HepG2 (cell line): ENCODE results near the gene NPC1. TPM values are rescaled to one million over a fixed set of nuclear protein-coding genes. Genes with fewer than 3 reads are reported as not detected.

ENCODE experiments used
- ARID2 ChIP-seq: sonication (generic); formaldehyde crosslinking; IDR thresholded peaks from 2 replicates; pipeline ENCODE4 v1.8.1; 2022; ENCODE audit warnings: mild to moderate bottlenecking, missing genetic modification reagents, borderline replicate concordance
- ERF ChIP-seq: IDR thresholded peaks from 2 replicates; pipeline ENCODE4 v1.6.1; 2018; ENCODE audit warnings: missing biosample characterization, missing genetic modification reagents
- EZH2 ChIP-seq: conservative IDR thresholded peaks from 2 replicates; pipeline ENCODE4 v1.6.1; 2012; ENCODE audit warnings: mild to moderate bottlenecking, low read depth, low read length, moderate library complexity
- GABPA ChIP-seq, 2 experiments: IDR thresholded peaks; 2 replicates each; pipeline ENCODE4 v1.6.1; 2011 to 2016; ENCODE audit warnings: low read depth in 2 of 2, low read length in 1 of 2, missing biosample characterization in 1 of 2, missing genetic modification characterization in 1 of 2
- GZF1 ChIP-seq: sonication (generic); formaldehyde crosslinking; IDR thresholded peaks from 2 replicates; pipeline ENCODE4 v1.5.1; 2020; ENCODE audit warnings: mild to moderate bottlenecking, missing genetic modification reagents
- KMT2A ChIP-seq: sonication (generic); formaldehyde crosslinking; IDR thresholded peaks from 2 replicates; pipeline ENCODE4 v1.4.0; 2020; ENCODE audit warnings: missing genetic modification reagents
- MED8 ChIP-seq: sonication (generic); formaldehyde crosslinking; IDR thresholded peaks from 2 replicates; pipeline ENCODE4 v1.8.1; 2023; ENCODE audit warnings: mild to moderate bottlenecking, missing genetic modification reagents; ENCODE audit not compliant: insufficient replicate concordance
- NR0B2 ChIP-seq: sonication (generic); formaldehyde crosslinking; IDR thresholded peaks from 2 replicates; pipeline ENCODE4 v1.4.0; 2020; ENCODE audit warnings: mild to moderate bottlenecking, missing genetic modification reagents
- SNRNP70 ChIP-seq: fragments of 200-400 bp; formaldehyde crosslinking; IDR thresholded peaks from 2 replicates; pipeline ENCODE4 v1.6.1; 2017; ENCODE audit warnings: mild to moderate bottlenecking, low read depth, low read length, moderate library complexity
- SP1 ChIP-seq, 2 experiments: fragments of 450-650 bp in 1 of 2; sonication (generic) in 1 of 2; formaldehyde crosslinking in 1 of 2; IDR thresholded peaks; 2 replicates each; pipeline versions ENCODE4 v1.4.0 to v1.6.1; 2016 to 2020; ENCODE audit warnings: missing genetic modification reagents in 1 of 2
- THAP11 ChIP-seq: IDR thresholded peaks from 2 replicates; pipeline ENCODE4 v1.6.1; 2016; ENCODE audit warnings: missing biosample characterization, missing genetic modification reagents
- TSC22D2 ChIP-seq: sonication (generic); formaldehyde crosslinking; IDR thresholded peaks from 2 replicates; pipeline ENCODE4 v1.5.1; 2020; ENCODE audit warnings: missing genetic modification reagents, mild to moderate bottlenecking, borderline replicate concordance
- ZNF253 ChIP-seq: sonication (generic); formaldehyde crosslinking; IDR thresholded peaks from 2 replicates; pipeline ENCODE4 v1.8.0; 2022; ENCODE audit warnings: mild to moderate bottlenecking, missing genetic modification reagents, borderline replicate concordance
- ZNF264 ChIP-seq: sonication (generic); formaldehyde crosslinking; IDR thresholded peaks from 2 replicates; pipeline ENCODE4 v1.4.0; 2020; ENCODE audit warnings: missing genetic modification reagents
- ZNF343 ChIP-seq: sonication (generic); formaldehyde crosslinking; IDR thresholded peaks from 2 replicates; pipeline ENCODE4 v1.4.0; 2020; ENCODE audit warnings: mild to moderate bottlenecking, missing genetic modification reagents
- ZNF367 ChIP-seq: sonication (generic); formaldehyde crosslinking; IDR thresholded peaks from 2 replicates; pipeline ENCODE4 v1.4.0; 2020; ENCODE audit warnings: missing genetic modification reagents, borderline replicate concordance
- ZNF790 ChIP-seq: sonication (generic); formaldehyde crosslinking; IDR thresholded peaks from 2 replicates; pipeline ENCODE4 v1.8.0; 2022; ENCODE audit warnings: missing genetic modification reagents, mild to moderate bottlenecking, borderline replicate concordance
- polyA plus RNA-seq, 8 experiments: library from polyadenylated mRNA; depleted of rRNA in 3 of 8; stranded (reverse) in 7 of 8; unstranded in 1 of 8; fragments of >200 nt; fragmentation: Illumina TruSeq in 4 of 8; extraction: Trizol in 4 of 8; gene quantifications; 2 replicates each; pipeline versions ENCODE4 v1.2.1 to v1.2.3, GENCODE V29; 2011 to 2016; ENCODE audit warnings: low read depth in 4 of 8, missing spikeins in 1 of 8, mixed read lengths in 1 of 8; ENCODE audit not compliant: insufficient read depth in 1 of 8
- total RNA-seq, 5 experiments: library from RNA; depleted of rRNA; stranded (reverse); fragments of >200 nt; fragmentation: Illumina TruSeq; extraction: Trizol; gene quantifications; 2 replicates each; pipeline ENCODE4 v1.2.3, GENCODE V29; 2016; ENCODE audit warnings: low read depth in 1 of 5
- TF ChIP-seq, protein P1 (sequence below): sonication (generic); formaldehyde crosslinking; IDR thresholded peaks from 2 replicates; pipeline ENCODE4 v1.9.0; 2021; ENCODE audit warnings: missing genetic modification reagents, mild to moderate bottlenecking, borderline replicate concordance
- TF ChIP-seq, protein P2 (sequence below): sonication (generic); formaldehyde crosslinking; IDR thresholded peaks from 2 replicates; pipeline ENCODE4 v1.4.0; 2020; ENCODE audit warnings: mild to moderate bottlenecking, missing genetic modification reagents

Gene NPC1
- total and polyA plus RNA-seq, 2 of the 13 experiments (the other 11 are each of a cell fraction or from before 2014, with no cell fraction given), result 46.5 to 114 TPM

DNA sequence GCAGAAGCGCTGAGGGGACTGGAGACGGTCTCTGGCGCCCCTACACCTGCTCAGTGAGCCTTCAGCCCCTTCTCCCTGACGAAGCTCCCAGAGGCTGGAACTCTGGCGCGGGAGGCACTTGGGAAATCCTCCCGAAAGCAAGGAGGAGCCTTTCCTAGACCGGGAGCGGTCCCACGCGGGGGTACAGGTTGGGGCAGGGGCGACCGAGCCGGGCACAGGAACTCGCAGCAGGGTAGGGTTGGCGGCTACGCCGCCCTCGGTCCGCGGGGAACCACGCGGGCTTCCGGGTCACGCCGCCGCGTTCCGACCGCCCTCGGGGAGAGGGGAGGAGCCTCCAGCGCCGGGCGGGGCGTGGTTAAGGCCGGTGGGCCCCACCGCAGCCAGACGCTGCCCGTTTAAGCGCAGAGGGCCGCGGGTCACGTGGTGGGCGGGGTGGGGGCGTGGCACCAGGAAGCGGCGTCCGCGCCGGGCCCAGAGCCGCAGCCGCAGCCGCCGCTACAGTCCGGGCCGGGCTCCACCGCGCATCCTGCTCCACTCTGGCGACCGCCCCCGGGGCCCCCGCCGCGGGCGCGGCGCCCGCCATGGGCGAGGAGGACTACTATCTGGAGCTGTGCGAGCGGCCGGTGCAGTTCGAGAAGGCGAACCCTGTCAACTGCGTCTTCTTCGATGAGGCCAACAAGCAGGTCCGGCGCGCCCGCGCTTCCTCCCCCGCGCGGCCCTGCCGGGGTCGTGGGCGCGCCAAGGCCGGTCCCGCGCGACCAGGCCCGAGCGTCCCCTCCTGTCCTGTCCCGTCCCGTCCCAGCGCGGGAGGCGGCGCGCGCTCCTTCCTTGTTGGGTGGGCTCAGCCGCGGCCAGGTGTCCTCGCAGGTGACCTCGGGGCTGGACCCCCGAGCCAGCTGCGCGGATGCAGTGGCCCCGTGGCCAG lies 83.0 kb downstream of the NPC1 start, which contains the start of gene RMC1 (continued):
- TF ChIP-seq ZNF790 (CRISPR knock-in tag), result no peak
- TF ChIP-seq ARID2 (CRISPR knock-in tag), result no peak
- TF ChIP-seq THAP11 (CRISPR knock-in tag), result no peak
- TF ChIP-seq ZNF367 (CRISPR knock-in tag), result no peak
- peak; percentile 41; the same call in 1 of the 2 replicates for TF ChIP-seq GZF1
- TF ChIP-seq NR0B2, result no peak
- TF ChIP-seq, protein P1, sequence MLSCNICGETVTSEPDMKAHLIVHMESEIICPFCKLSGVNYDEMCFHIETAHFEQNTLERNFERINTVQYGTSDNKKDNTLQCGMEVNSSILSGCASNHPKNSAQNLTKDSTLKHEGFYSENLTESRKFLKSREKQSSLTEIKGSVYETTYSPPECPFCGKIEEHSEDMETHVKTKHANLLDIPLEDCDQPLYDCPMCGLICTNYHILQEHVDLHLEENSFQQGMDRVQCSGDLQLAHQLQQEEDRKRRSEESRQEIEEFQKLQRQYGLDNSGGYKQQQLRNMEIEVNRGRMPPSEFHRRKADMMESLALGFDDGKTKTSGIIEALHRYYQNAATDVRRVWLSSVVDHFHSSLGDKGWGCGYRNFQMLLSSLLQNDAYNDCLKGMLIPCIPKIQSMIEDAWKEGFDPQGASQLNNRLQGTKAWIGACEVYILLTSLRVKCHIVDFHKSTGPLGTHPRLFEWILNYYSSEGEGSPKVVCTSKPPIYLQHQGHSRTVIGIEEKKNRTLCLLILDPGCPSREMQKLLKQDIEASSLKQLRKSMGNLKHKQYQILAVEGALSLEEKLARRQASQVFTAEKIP (CRISPR knock-in tag), result no peak
- peak; percentile 45 for TF ChIP-seq MED8
- TF ChIP-seq TSC22D2, result peak; percentile 22; the same call in 1 of the 2 replicates
- TF ChIP-seq GABPA (IDR thresholded peaks at IDR 0.05; ENCODE audit: low read depth, low read length), result peak; percentile 47; the same call in 1 of the 2 replicates
- TF ChIP-seq GABPA (CRISPR knock-in tag; IDR thresholded peaks at IDR 0.05; ENCODE audit: low read depth), result peak; percentile 47; the same call in 1 of the 2 replicates
- 0 out of 2 replicates have a peak, but pooled peaks have one; percentile 70 for TF ChIP-seq ERF (CRISPR knock-in tag)
- peak; percentile 2; the same call in 1 of the 2 replicates for TF ChIP-seq KMT2A (CRISPR knock-in tag)
- TF ChIP-seq EZH2, result no peak
- 0 out of 2 replicates have a peak, but pooled peaks have one; percentile 78 for TF ChIP-seq ZNF343
- TF ChIP-seq, protein P2, sequence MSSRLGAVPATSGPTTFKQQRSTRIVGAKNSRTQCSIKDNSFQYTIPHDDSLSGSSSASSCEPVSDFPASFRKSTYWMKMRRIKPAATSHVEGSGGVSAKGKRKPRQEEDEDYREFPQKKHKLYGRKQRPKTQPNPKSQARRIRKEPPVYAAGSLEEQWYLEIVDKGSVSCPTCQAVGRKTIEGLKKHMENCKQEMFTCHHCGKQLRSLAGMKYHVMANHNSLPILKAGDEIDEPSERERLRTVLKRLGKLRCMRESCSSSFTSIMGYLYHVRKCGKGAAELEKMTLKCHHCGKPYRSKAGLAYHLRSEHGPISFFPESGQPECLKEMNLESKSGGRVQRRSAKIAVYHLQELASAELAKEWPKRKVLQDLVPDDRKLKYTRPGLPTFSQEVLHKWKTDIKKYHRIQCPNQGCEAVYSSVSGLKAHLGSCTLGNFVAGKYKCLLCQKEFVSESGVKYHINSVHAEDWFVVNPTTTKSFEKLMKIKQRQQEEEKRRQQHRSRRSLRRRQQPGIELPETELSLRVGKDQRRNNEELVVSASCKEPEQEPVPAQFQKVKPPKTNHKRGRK (CRISPR knock-in tag), result 0 out of 2 replicates have a peak, but pooled peaks have one; percentile 63
- TF ChIP-seq ZNF264 (CRISPR knock-in tag), result no peak
- no peak for TF ChIP-seq SNRNP70
- TF ChIP-seq ZNF253, result no peak
- TF ChIP-seq SP1 (IDR thresholded peaks at IDR 0.05), result no peak
- peak; percentile 82 for TF ChIP-seq SP1 (CRISPR knock-in tag; IDR thresholded peaks at IDR 0.05)
